Endothelial cell of umbilical vein (primary cell): ENCODE data around the gene PLP2. TPM values are rescaled to one million over a fixed set of nuclear protein-coding genes. Genes with fewer than 3 reads are reported as not detected.

ENCODE experiments used
- BruUV-seq: library from RNA; stranded (reverse); fragments of 400-500 nt; replicated peaks from 2 replicates; lab custom pipeline; 2021; lab: Mats Ljungman, UMichigan
- CTCF ChIA-PET: fragments of 300-600, 350-600 bp; sonication (Branson Sonifier 250); formaldehyde crosslinking; loops from one replicate; lab custom pipeline; 2021; ENCODE audit warnings: antibody characterized with exemption, inconsistent platforms; lab: Charles Lee
- POLR2A ChIA-PET: fragments of 300-600, 350-600 bp; sonication (Branson Sonifier 250); formaldehyde crosslinking; loops from one replicate; lab custom pipeline; 2021; ENCODE audit warnings: antibody characterized with exemption, inconsistent platforms; lab: Charles Lee
- DNase-seq: peaks from one replicate; pipeline ENCODE4 v3.0.0-alpha.2; 2011; ENCODE audit warnings: low read depth, low spot score
- FAIRE-seq: peaks from 2 replicates; lab custom pipeline; 2011; peaks lifted over from hg19 to GRCh38; lab: Jason Lieb, UNC
- H2AFZ ChIP-seq: 2 replicates; pipeline ENCODE4 v1.6.0; 2012; ENCODE audit warnings: low read depth, low read length, control low read depth, inconsistent platforms
- H3K27ac ChIP-seq: 2 replicates; pipeline ENCODE4 v1.5.1; 2011; ENCODE audit warnings: low read depth, mild to moderate bottlenecking, control low read depth, low read length, moderate library complexity; ENCODE audit not compliant: insufficient read depth
- H3K27me3 ChIP-seq, 2 experiments: 2 replicates each; pipeline versions ENCODE4 v1.6.0 to v1.6.1; 2011; ENCODE audit warnings: low read length in 2 of 2, mixed read lengths in 1 of 2; ENCODE audit not compliant: control insufficient read depth in 2 of 2, insufficient read depth in 2 of 2
- H3K36me3 ChIP-seq, 2 experiments: 2 replicates in 1 of 2; 3 replicates in 1 of 2; pipeline ENCODE4 v1.5.1; 2011; ENCODE audit warnings: low read length in 2 of 2, mild to moderate bottlenecking in 1 of 2, moderate library complexity in 1 of 2; ENCODE audit not compliant: control insufficient read depth in 2 of 2, insufficient read depth in 2 of 2; ENCODE audit errors: extremely low read depth in 1 of 2
- H3K4me1 ChIP-seq: 3 replicates; pipeline ENCODE4 v1.5.1; 2011; ENCODE audit warnings: mild to moderate bottlenecking, low read length; ENCODE audit not compliant: control insufficient read depth, insufficient read depth; ENCODE audit errors: extremely low read depth
- H3K4me2 ChIP-seq: 2 replicates; pipeline ENCODE4 v1.6.1; 2011; ENCODE audit warnings: low read length, control low read depth, mixed read lengths; ENCODE audit not compliant: insufficient read depth
- H3K4me3 ChIP-seq, 3 experiments: fragments of 200-600 bp in 1 of 3; sonication (generic), shearing (Covaris generic) in 1 of 3; replicated peaks in 1 of 3; 2 replicates each; pipeline ENCODE4 v1.5.1; 2011 to 2016; ENCODE audit warnings: control low read depth in 3 of 3, low read length in 3 of 3, mild to moderate bottlenecking in 2 of 3, inconsistent platforms in 1 of 3, low read depth in 1 of 3, moderate library complexity in 1 of 3; ENCODE audit not compliant: insufficient read depth in 1 of 3
- H3K79me2 ChIP-seq: 2 replicates; pipeline ENCODE4 v1.6.0; 2012; ENCODE audit warnings: low read length, inconsistent platforms; ENCODE audit not compliant: control insufficient read depth, insufficient read depth
- H3K9ac ChIP-seq: replicated peaks from 2 replicates; pipeline ENCODE3; 2011; ENCODE audit warnings: low read length, control low read depth; ENCODE audit not compliant: insufficient read depth; ENCODE audit errors: extremely low read depth
- H3K9me1 ChIP-seq: replicated peaks from 3 replicates; pipeline ENCODE4 v1.6.0; 2011; ENCODE audit warnings: mild to moderate bottlenecking, low read length; ENCODE audit not compliant: control insufficient read depth, insufficient read depth; ENCODE audit errors: extremely low read depth
- H3K9me3 ChIP-seq: replicated peaks from 2 replicates; pipeline ENCODE4 v1.5.1; 2012; ENCODE audit warnings: low read length, inconsistent platforms; ENCODE audit not compliant: control insufficient read depth, insufficient read depth
- H4K20me1 ChIP-seq: replicated peaks from 2 replicates; pipeline ENCODE3; 2011; ENCODE audit warnings: mild to moderate bottlenecking, low read length; ENCODE audit not compliant: control insufficient read depth, insufficient read depth; ENCODE audit errors: extremely low read depth
- EZH2 ChIP-seq: IDR thresholded peaks from 2 replicates; pipeline ENCODE4 v1.6.1; 2012; ENCODE audit warnings: borderline replicate concordance, low read depth, mild to moderate bottlenecking, moderate library complexity, low read length, inconsistent platforms; ENCODE audit not compliant: severe bottlenecking
- FOS ChIP-seq: IDR thresholded peaks from 2 replicates; pipeline ENCODE4 v1.6.1; 2011; ENCODE audit warnings: mild to moderate bottlenecking, low read length, moderate library complexity, borderline replicate concordance; ENCODE audit not compliant: insufficient read depth
- GATA2 ChIP-seq: IDR thresholded peaks from 2 replicates; pipeline ENCODE4 v1.7.0; 2011; ENCODE audit warnings: low read depth, mild to moderate bottlenecking, moderate library complexity, mixed read lengths, low read length; ENCODE audit not compliant: insufficient read length, insufficient read depth
- JUN ChIP-seq: IDR thresholded peaks from 2 replicates; pipeline ENCODE4 v1.6.1; 2011; ENCODE audit warnings: borderline replicate concordance, low read depth; ENCODE audit not compliant: insufficient read length, insufficient read depth
- MAX ChIP-seq: IDR thresholded peaks from 2 replicates; pipeline ENCODE4 v1.6.1; 2011; ENCODE audit not compliant: insufficient read depth, insufficient read length
- MYC ChIP-seq: IDR thresholded peaks from one replicate; pipeline ENCODE4 v1.6.1; 2011; ENCODE audit warnings: mild to moderate bottlenecking, low read depth, low read length
- POLR2A ChIP-seq: IDR thresholded peaks from 2 replicates; pipeline ENCODE4 v1.6.1; 2012; ENCODE audit warnings: low read depth, mild to moderate bottlenecking, control low read depth, low read length
- POLR2AphosphoS5 ChIP-seq: IDR thresholded peaks from 2 replicates; pipeline ENCODE4 v1.6.1; 2012; ENCODE audit warnings: low read depth, mild to moderate bottlenecking, control low read depth, low read length, moderate library complexity; ENCODE audit not compliant: insufficient read depth
- dilution Hi-C: fragments of 300-500 bp; cut with MboI; formaldehyde crosslinking; loops from one replicate; pipeline ENCODE4 v1.15.0; 2019; ENCODE audit warnings: low sequenced_read_pairs; ENCODE audit not compliant: extremely low pct_ligation_motif_present
- intact Hi-C: fragments of 100-400 bp; cut with micrococcal nuclease; formaldehyde crosslinking; loops from one replicate; pipeline ENCODE4 v1.10.0; 2022
- polyA plus RNA-seq, 4 experiments: library from polyadenylated mRNA; depleted of rRNA in 3 of 4; stranded (reverse) in 3 of 4; unstranded in 1 of 4; fragments of >200 nt; gene quantifications; 2 replicates each; pipeline versions ENCODE4 v1.2.1 to v1.2.3, GENCODE V29; 2011 to 2012; ENCODE audit warnings: missing spikeins in 1 of 4
- total RNA-seq: library from RNA; stranded (reverse); gene quantifications from 2 replicates; pipeline ENCODE4 v1.2.3, GENCODE V29; 2021
- TF ChIP-seq, protein P1 (sequence below), 2 donors: IDR thresholded peaks; 1 replicate in 1 of 2; 2 replicates in 1 of 2; pipeline ENCODE4 v1.5.1; 2011; ENCODE audit warnings: low read length in 2 of 2, mild to moderate bottlenecking in 2 of 2, moderate library complexity in 2 of 2, control low read depth in 1 of 2, inconsistent platforms in 1 of 2, low read depth in 1 of 2; ENCODE audit not compliant: insufficient read depth in 1 of 2; ENCODE audit errors: extremely low read depth in 1 of 2

PLP2 gene
- total and polyA plus RNA-seq, 2 donors (not counting 3 experiments of a cell fraction or from before 2014, with no cell fraction given), result 153 to 277 TPM

GRCh38 chrX:49147282-49147681, 24.4 kb upstream of the PLP2 start:
- dilution Hi-C loops (no loop called here), intact Hi-C loops (no loop called here)
- H3K27me3 ChIP-seq, result no peaks in the 10 kb centered on the region
- H3K79me2 ChIP-seq, result no peaks in the 10 kb centered on the region
- no peaks in the 10 kb centered on the region for H3K9me1 ChIP-seq
- FAIRE-seq (no peak), DNase-seq (no peak)
- H3K36me3 ChIP-seq, result no peaks in the 10 kb centered on the region
- no peak overlapping the region for H3K4me3 ChIP-seq
- H3K9ac ChIP-seq, result no peak overlapping the region
- no peaks in the 10 kb centered on the region for H3K9me3 ChIP-seq
- TF ChIP-seq FOS, result no peak
- TF ChIP-seq MAX, result no peak
- no peak for TF ChIP-seq JUN
- TF ChIP-seq MYC, result no peak
- no peak for TF ChIP-seq EZH2
- TF ChIP-seq GATA2, result no peak
- TF ChIP-seq POLR2AphosphoS5, result no peak
- TF ChIP-seq, protein P1, sequence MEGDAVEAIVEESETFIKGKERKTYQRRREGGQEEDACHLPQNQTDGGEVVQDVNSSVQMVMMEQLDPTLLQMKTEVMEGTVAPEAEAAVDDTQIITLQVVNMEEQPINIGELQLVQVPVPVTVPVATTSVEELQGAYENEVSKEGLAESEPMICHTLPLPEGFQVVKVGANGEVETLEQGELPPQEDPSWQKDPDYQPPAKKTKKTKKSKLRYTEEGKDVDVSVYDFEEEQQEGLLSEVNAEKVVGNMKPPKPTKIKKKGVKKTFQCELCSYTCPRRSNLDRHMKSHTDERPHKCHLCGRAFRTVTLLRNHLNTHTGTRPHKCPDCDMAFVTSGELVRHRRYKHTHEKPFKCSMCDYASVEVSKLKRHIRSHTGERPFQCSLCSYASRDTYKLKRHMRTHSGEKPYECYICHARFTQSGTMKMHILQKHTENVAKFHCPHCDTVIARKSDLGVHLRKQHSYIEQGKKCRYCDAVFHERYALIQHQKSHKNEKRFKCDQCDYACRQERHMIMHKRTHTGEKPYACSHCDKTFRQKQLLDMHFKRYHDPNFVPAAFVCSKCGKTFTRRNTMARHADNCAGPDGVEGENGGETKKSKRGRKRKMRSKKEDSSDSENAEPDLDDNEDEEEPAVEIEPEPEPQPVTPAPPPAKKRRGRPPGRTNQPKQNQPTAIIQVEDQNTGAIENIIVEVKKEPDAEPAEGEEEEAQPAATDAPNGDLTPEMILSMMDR (IDR thresholded peaks at IDR 0.05; ENCODE audit: extremely low read depth in 1 of 2, insufficient read depth in 1 of 2, low read depth in 1 of 2, low read length in 2 of 2), result no peak
- no peak for TF ChIP-seq POLR2A
- H4K20me1 ChIP-seq, result no peaks in the 10 kb centered on the region
- no TSS peak for BruUV-seq
- no peak overlapping the region for H3K27ac ChIP-seq
- CTCF ChIA-PET, result no interaction called here
- H3K4me2 ChIP-seq, result no peak overlapping the region
- POLR2A ChIA-PET, result no interaction called here
- H2AFZ ChIP-seq, result no peak overlapping the region
- no peaks in the 10 kb centered on the region for H3K4me1 ChIP-seq
